ENCODE results near the gene KCNK16. TPM values are rescaled to one million over a fixed set of nuclear protein-coding genes. Genes with fewer than 3 reads are reported as not detected.

KCNK16 gene
- total RNA-seq, 1 donor from 2014 or later = not detected

Other genes starting within 250 kb of the KCNK16 start
- 11.8 TPM for gene SAYSD1, start 207.5 kb downstream of the KCNK16 start, total RNA-seq
- 0.60 TPM for gene KCNK5, start 93.2 kb downstream of the KCNK16 start, total RNA-seq
- gene KCNK17, start 8.3 kb downstream of the KCNK16 start, total RNA-seq = not detected